ENCODE measurements around the gene LYPLA2. TPM values are rescaled to one million over a fixed set of nuclear protein-coding genes. Genes with fewer than 3 reads are reported as not detected.
A peak's percentile ranks its signal among the peaks of the same experiment; 100 is the strongest.
"Not testable (repeated sequence)": the region's sequence is repeated elsewhere in the genome, so short reads cannot be mapped to it uniquely, and the experiment has no call there.

Gene LYPLA2
- total RNA-seq, 1 donor from 2014 or later, result 115 TPM

DNA sequence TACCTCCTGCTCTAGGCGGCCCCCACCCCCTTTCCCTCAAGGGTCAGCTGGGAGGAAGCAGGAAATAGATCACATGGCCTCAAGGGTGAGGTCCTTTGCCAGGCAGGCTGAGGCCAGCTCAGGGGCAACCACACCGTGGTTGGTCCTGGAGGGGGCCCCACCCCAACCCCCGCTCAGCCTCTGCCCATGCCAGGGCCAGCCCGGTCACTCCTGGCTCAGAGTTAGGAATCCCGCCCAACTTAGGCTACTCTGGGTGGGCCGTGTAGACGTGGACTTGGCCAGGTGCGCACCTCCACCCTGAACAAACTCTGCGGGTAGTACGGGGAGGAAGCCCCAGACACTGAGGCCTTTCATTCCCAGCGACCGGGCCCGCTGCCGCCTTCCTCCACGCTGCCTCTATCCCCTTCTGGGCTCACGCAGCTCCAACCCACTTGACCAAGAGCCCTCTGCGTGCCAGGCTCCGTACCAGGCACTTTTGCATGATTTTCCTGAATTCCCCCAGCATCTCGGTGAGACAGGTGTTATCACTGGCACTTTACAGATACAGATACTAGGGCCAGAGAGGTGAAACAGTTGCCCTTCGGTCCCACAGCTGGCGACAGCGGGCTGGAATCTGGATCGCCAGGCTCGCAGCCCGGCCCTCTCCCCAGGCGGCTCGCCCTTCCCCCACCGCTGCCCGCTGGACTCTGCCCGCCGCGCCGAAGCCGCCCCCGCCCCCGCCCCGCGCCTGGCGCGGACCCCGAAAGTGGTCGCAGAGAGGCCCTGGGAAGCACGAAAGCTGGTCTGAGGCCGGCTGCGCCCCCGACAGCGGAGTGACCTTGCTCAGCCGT is 8.8 kb downstream of the LYPLA2 start:
- Mint-ChIP-seq H3K36me3 (ENCODE audit: insufficient read depth) (peaks cover 4% of the 10 kb centered on the region), H3K4me3 (ENCODE audit: low read depth) (peak overlapping the region; percentile 89), H3K9me3 (ENCODE audit: low read depth) (no peaks in the 10 kb centered on the region), H3K4me1 (ENCODE audit: low read depth) (peaks cover 13% of the 10 kb centered on the region), H3K27me3 (no peaks in the 10 kb centered on the region), H3K27ac (peak overlapping the region; percentile 99)
- no peak for DNase-seq (ENCODE audit: low spot score, unreplicated experiment)
- TF ChIP-seq, protein P1, sequence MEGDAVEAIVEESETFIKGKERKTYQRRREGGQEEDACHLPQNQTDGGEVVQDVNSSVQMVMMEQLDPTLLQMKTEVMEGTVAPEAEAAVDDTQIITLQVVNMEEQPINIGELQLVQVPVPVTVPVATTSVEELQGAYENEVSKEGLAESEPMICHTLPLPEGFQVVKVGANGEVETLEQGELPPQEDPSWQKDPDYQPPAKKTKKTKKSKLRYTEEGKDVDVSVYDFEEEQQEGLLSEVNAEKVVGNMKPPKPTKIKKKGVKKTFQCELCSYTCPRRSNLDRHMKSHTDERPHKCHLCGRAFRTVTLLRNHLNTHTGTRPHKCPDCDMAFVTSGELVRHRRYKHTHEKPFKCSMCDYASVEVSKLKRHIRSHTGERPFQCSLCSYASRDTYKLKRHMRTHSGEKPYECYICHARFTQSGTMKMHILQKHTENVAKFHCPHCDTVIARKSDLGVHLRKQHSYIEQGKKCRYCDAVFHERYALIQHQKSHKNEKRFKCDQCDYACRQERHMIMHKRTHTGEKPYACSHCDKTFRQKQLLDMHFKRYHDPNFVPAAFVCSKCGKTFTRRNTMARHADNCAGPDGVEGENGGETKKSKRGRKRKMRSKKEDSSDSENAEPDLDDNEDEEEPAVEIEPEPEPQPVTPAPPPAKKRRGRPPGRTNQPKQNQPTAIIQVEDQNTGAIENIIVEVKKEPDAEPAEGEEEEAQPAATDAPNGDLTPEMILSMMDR (IDR thresholded peaks at IDR 0.05; ENCODE audit: unreplicated experiment), result no peak

DNA sequence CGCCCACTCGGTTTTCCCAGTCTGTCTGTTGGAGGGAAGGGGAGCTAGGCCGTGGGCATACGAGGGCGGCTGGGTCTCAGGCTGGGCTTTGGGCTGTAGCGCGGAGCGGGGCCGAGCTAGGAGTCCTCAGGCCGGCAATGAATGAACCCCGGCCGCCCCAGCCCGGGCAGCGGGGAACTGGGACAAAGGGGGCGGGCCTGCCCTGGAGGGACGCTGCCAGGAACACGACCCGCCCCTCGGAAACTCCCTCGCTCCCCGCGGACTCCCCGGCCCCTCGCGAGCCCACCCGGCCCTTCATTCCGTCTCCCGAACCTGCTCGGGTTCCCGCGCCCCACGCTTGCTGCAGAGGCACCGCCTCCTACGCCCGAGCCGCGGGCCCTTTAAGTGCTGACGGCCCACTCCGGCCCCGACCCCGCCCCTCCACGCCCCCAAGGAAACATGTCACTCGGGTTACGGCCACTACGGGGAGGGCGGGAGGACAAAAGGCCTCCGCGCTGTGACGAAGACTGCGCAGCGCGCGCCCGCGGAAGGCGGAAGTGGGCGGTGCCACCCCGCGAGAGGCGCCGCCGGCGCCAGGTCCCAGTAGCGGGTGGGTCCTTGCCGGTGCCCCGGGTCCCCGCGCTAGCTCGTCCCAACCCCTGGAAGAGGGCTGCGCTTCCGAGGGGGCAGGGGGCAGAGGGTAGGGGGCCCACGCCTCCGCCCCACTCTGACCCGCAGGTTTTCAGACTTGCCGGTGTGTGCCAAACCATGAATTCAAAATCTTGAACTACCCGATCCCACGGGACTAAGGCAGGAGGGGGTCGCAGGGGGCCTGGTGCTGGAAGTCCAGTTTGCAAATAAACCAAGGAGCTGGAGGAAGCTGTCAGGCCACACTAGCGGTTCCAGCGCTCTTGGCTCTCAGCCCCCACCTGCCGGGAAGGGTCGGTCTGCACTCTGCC is 9.7 kb downstream of the LYPLA2 start, which contains the start of gene GALE:
TSS of gene GALE (minus strand) at position 355 of the 938 bp plus-strand sequence. CDS start 1,747 bp downstream, outside the sequence.
- H3K4me1 Mint-ChIP-seq (ENCODE audit: low read depth), result peaks cover 13% of the 10 kb centered on the region
- H3K9me3 Mint-ChIP-seq (ENCODE audit: low read depth), result no peaks in the 10 kb centered on the region
- H3K4me3 Mint-ChIP-seq (ENCODE audit: low read depth), result peak within 1 kb of the TSS; percentile 89
- H3K27ac Mint-ChIP-seq, result peak within 1 kb of the TSS; percentile 99
- H3K36me3 Mint-ChIP-seq (ENCODE audit: insufficient read depth), result peaks cover 9% of the 10 kb centered on the region
- TF ChIP-seq, protein P1 (IDR thresholded peaks at IDR 0.05; ENCODE audit: unreplicated experiment), result no peak
- DNase-seq (ENCODE audit: low spot score, unreplicated experiment), result peak; percentile 84
- no peaks in the 10 kb centered on the region for H3K27me3 Mint-ChIP-seq

DNA sequence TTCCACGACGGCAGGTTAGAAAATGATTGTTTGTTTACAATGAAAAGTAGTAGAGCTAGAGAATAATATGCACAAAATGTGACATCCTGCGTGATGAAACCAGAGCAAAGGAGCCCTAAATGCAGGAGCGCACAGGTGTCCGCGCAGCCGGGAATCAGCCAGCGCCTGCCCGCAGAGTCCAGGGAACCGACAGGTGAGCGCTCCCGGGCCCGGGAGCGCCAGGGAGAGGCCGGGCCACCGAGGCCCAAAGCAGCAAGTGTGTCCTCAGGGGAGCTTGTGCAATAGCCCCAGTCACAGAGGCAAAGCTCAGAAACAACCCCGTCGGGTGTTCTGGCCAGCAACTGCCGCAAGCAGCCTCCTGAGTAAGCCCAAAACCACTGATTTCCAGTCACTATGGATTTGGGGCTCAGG is 10.4 kb downstream of the LYPLA2 start:
- peak overlapping the region; percentile 89 for H3K4me3 Mint-ChIP-seq (ENCODE audit: low read depth)
- TF ChIP-seq, protein P1 (IDR thresholded peaks at IDR 0.05; ENCODE audit: unreplicated experiment), result peak; percentile 5
- no peak for DNase-seq (ENCODE audit: low spot score, unreplicated experiment)
- H3K27me3 Mint-ChIP-seq, result no peaks in the 10 kb centered on the region
- no peaks in the 10 kb centered on the region for H3K9me3 Mint-ChIP-seq (ENCODE audit: low read depth)
- H3K4me1 Mint-ChIP-seq (ENCODE audit: low read depth), result peaks cover 13% of the 10 kb centered on the region
- peak overlapping the region; percentile 95 for H3K27ac Mint-ChIP-seq
- peaks cover 9% of the 10 kb centered on the region for H3K36me3 Mint-ChIP-seq (ENCODE audit: insufficient read depth)

DNA sequence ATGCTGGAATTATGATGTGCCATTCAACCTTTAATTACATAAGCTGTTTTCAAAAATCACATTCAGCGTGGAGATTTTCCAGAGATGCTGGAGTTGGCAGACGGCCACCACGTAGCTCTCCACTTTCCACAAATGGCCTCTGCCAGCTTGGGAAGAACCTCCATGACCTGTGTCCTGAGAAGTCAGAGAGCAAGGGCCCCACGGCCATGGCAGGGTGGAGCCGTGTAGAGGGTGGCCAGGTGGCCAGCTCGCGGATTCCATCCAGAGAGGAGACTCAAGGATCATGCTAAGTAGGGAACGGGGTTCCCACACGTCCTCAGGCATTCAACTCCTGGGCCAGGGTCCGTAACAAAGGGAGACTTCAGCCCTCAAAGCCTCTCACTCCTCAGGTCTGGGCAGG is 10.9 kb downstream of the LYPLA2 start:
- Mint-ChIP-seq H3K4me3 (ENCODE audit: low read depth) (peak overlapping the region; percentile 89), H3K27ac (no peak overlapping the region)

DNA sequence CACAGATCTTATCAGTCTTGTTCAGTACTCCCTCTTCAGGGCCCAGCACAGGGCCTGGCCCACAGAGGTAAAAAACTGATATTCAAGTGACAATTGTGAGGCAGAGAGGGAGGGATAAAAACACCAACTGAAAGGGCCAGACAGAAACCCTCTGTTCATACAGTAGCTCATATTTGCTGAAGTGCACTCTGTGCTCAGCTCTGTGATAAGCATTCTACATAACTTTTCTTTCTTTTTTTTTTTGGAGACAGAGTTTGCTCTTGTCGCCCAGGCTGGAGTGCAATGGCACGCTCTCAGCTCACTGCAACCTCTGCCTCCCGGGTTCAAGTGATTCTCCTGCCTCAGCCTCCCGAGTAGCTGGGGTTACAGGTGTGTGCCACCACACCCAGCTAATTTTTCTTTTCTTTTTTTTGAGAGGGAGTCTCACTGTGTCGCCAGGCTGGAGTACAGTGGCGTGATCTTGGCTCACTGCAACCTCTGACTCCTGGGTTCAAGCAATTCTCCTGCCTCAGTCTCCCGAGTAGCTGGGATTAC is 11.9 kb downstream of the LYPLA2 start:
- H3K27me3 Mint-ChIP-seq; DNase-seq (ENCODE audit: low spot score, unreplicated experiment); H3K27ac Mint-ChIP-seq; H3K9me3 Mint-ChIP-seq (ENCODE audit: low read depth); H3K4me3 Mint-ChIP-seq (ENCODE audit: low read depth): not testable (repeated sequence)
- peaks cover 13% of the 10 kb centered on the region for H3K36me3 Mint-ChIP-seq (ENCODE audit: insufficient read depth)
- peaks cover 13% of the 10 kb centered on the region for H3K4me1 Mint-ChIP-seq (ENCODE audit: low read depth)

More for the DNA sequence above, 10.9 kb downstream of the LYPLA2 start:
- no peaks in the 10 kb centered on the region for H3K27me3 Mint-ChIP-seq
- no peaks in the 10 kb centered on the region for H3K9me3 Mint-ChIP-seq (ENCODE audit: low read depth)
- no peak for DNase-seq (ENCODE audit: low spot score, unreplicated experiment)
- H3K4me1 Mint-ChIP-seq (ENCODE audit: low read depth), result peaks cover 13% of the 10 kb centered on the region
- H3K36me3 Mint-ChIP-seq (ENCODE audit: insufficient read depth), result peaks cover 9% of the 10 kb centered on the region
- TF ChIP-seq, protein P1 (IDR thresholded peaks at IDR 0.05; ENCODE audit: unreplicated experiment), result no peak

Measured in progenitor cell of endocrine pancreas (in vitro differentiated cells).